GM19395 (cell line): ENCODE data around the gene PFDN1.
"Not testable (repeated sequence)": the region's sequence is repeated elsewhere in the genome, so short reads cannot be mapped to it uniquely, and the experiment has no call there.

Experiments
- ATAC-seq: cut with Tn5 transposase; IDR thresholded peaks from one replicate; pipeline ENCODE4 v1.9.1; 2021; ENCODE audit warnings: mild to moderate bottlenecking, moderate library complexity; ENCODE audit not compliant: unreplicated experiment

PFDN1 gene, protein sequence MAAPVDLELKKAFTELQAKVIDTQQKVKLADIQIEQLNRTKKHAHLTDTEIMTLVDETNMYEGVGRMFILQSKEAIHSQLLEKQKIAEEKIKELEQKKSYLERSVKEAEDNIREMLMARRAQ

DNA sequence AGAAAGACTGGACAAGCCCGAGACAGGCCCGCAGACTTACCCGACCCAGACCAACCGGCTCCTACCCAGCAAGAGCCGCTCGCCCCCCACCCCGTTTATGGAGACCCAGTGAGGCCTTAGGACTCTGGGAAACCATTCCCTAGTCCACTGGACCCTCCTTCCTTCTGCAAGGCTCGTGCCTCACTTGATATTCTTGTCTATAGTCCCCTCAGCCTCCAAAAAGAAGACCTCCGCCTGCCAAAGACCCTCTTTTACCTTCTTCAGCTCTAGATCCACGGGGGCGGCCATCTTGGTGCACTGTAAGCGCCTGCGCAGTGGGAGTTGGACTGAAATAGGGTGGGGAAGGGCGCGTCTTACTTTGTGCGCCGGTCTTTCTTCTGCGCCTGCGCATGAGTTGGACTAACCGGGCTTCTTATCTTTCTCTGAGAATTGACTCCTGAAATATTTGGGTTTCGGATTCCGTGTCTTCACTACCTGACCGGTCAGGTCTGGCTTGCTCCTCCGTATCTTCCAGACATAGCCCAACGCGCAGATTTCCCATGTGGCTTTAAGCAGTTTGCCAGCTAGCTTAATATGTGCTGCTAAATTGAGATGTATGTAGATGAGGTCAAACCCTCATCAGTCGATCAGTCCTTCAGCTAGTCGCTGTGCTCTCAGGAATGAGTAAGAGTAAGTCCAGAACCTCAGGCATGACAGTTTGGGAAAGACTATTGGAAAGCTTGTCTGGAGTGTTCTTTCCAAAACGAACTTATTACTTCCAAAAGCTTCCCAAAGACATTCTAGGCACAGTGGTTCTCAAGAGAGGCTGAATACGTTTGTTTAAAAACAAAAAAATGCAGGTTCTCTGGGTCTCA is at the start of gene PFDN1:
Gene PFDN1 (minus strand): TSS at position 316 of the 854 bp plus-strand sequence. CDS start 28 bp downstream, at position 288.
- ATAC-seq, result peak; percentile 96

GRCh38 chr5:140351609-140352334 is 48.9 kb upstream of the PFDN1 start:
- peak; percentile 76 for ATAC-seq

- no peak for ATAC-seq
These were observed 46.3 kb upstream of the PFDN1 start for GRCh38 chr5:140349244-140349643.

DNA sequence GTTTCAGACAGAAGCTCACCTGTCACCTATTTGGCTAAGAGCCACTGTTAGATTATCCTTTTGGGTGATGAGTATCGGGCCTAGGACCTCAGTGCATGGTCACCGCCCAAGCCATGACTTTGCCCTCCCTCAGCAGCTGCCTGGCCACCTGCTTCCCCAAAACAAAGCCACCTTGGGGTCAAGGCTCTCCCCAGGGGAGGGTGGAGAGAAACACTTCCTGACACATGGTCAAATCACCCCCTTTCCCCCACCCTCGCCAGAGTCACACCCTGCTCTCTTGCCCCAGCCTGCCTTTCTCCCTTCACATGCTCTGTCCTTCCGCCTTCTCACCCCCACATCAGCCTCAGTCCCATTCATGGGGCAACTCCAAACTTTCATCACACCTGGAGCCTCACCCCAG is 45.2 kb upstream of the PFDN1 start:
- ATAC-seq, result no peak

GRCh38 chr5:140347360-140347759 is 44.5 kb upstream of the PFDN1 start:
- ATAC-seq, result no peak

DNA sequence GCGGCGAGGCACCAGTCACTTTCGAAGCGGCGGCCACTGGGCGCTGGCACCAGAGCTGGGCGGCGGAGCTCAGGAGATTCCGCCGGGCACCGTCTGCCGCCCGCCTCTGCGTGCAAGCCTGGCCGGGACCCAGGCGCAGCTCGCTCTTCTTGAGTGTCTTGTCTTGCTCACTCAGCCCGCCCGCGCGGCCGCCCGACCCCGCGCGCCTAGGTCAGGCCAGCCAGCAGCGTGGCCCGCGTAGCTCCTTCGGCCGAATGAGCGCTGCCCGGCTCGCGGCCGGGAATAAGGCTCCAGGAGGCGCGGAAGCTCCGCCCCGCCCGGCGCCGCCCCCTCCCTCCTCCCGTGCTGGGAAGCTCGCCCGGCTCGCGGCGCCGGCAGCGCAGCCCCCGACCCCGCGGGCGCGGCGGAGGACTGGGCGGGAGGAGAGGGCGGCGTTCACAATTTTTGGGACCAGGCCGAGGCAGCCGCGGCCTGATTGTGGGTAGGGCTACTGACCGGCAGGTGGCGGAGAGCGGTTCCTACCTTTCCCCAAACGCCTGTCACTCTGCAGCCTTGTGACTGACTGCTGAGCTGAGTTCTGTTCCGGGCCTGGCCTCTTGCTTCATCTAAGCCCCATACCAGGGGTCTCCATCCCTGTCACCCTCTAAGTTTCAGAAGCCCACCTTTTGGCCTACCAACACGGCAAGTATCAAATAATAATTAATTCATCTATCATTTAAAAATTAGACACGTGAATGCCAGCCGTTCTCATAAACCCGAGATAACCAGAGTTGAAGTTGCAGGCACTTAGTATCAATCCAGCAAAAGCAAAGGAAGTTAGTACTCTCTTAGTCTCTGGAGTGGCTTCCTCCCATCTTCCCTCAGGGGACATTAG is 43.7 kb upstream of the PFDN1 start, which contains the start of gene HBEGF:
Gene HBEGF (minus strand): TSS at position 256 of the 874 bp plus-strand sequence. CDS start 275 bp downstream, outside the sequence.
- ATAC-seq, result peak; percentile 82

DNA sequence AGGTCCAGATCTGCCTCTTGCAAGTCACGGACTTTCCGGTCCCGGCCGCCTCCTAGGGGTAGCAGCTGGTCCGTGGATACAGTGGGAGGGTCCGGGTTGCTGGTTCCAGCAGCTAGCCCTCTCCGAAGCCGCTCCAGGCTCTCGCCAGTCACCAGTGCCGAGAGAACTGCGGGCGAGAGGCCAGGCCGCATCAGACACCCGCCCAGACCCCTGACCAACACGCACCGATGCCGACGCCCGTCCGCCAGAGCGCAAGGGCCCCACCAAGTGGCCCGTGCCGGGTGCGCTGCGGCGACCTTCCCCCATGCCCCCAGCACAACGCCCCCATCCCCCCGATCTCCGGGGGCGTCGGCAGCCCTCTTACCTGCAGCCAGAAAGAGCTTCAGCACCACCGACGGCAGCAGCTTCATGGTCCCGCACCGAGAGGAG is 43.0 kb upstream of the PFDN1 start:
- ATAC-seq, result peak; percentile 4

DNA sequence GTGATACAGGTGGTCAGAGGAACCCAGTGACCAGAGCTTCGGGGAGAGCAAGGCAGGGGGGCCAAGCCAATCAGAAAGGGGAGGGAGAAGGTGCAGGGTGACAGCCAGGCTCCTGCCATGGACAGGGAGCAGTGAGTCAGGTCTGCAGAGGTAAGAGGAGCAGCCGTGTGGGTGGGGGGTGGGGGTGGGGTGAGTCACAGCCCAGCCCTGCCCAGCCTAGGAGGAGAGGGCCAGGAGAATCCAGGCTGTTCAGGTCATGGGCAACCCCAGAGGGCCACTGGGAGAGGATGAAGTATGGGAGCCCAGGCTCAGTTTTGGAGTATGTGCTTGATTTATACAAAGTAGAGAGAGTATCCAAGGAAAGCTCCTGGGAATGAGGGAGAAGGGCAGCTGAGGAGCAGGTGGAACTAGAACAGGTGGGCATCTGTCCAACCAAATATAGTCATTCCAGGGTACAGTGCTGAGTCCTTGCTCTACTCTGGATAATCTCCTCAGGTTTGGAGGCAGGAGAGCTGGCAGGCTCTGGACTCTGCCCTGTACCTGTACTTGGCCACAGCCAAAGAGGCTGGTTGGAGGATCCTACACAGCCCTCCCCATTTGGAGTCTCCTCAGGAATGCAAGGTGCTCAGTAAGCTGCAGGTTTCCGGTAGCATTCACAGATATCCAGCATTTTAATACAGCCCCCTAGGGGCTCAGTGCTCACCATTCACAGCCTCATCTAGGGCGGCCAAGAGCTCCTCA is 42.0 kb upstream of the PFDN1 start:
- ATAC-seq, result no peak

GRCh38 chr5:140343849-140344248 is 40.9 kb upstream of the PFDN1 start:
- ATAC-seq, result not testable (repeated sequence)

DNA sequence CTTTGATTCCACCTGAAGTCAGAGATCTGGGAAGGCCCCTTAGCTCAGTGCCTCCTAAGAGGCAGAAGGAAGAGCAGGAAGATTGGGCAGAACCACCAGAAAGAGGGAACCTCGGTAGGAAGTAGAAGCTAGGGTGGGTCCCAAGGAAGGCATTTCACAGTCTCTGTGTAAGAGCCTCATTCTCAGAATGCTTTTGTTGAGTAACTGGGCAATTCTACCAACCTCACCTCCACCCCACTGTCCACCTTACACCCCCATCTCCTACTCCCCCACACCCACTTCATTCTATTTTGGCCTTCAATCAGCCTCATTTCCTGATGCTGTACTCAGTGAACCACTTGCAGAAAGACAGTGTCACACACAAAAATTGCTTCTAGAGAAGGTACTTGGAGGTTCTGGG is 40.0 kb upstream of the PFDN1 start:
- ATAC-seq, result no peak

GRCh38 chr5:140342287-140342686 is 39.4 kb upstream of the PFDN1 start:
- ATAC-seq, result no peak

GRCh38 chr5:140341591-140341990 is 38.7 kb upstream of the PFDN1 start:
- ATAC-seq, result no peak

DNA sequence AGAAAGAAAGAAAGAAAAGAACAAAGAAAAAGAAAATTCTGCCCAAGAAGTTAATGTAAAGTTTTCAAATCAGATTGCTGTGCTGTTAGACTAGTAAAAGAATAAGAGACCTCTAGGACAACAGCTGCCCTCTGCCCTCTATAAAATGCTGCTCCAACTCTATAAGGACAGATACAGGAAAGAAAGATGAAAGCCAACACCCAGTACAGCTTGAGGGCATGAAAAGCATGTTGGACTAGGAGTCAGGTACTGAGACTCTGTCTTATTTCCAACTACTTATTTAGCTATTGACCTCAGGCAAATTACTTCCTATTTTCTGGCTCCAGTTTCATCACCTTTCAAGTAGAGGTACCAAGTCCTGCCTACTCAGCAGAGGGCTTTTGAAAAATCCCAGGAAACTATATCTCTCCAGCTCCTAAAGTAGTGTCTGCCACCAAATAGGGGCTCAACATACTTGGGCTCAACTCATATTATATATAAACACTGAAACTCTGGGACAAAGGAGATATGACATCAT is 37.8 kb upstream of the PFDN1 start:
- ATAC-seq, result no peak

- ATAC-seq, result no peak
These were observed 36.7 kb upstream of the PFDN1 start for GRCh38 chr5:140339636-140340035.

DNA sequence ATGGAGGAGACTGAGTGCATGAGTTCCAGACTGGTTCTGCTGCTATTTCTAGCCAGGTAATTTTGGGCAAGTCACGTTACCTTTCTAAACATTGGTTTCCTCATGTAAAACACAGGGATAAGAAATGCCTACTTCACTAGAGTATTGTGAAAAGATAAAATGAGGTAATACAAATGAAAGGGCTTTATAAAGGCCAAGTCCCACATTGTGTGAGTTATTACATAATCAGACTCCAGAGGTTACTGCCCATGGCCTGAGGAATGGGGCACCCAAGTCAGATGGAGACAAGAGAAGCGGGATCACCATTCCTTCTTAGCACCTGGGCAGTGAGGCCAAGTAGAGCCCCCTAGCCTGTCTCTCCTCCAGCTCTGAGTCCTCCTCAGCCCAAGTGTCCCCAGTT is 36.0 kb upstream of the PFDN1 start:
- no peak for ATAC-seq

DNA sequence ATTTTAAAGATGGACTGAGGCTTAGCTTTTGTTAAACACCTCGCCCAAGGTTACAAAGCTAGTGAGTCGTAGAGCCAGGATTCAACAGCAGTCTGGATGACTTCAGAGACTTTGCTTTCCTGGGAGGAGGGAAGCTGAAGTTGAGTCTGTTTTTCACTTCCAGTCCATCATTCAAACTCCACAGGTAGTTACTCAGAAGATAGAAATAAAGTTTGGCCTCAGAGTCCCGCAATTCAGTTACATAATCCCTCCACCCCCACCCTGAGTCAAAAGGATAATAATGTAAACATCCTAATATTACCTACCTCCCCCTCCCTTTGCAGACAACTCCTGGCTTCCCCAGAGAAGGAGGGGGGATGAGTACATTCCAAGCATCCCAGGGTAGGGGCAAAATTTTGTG is 35.4 kb upstream of the PFDN1 start:
- ATAC-seq, result no peak

GRCh38 chr5:140337880-140338279 is 35.0 kb upstream of the PFDN1 start:
- ATAC-seq, result no peak

DNA sequence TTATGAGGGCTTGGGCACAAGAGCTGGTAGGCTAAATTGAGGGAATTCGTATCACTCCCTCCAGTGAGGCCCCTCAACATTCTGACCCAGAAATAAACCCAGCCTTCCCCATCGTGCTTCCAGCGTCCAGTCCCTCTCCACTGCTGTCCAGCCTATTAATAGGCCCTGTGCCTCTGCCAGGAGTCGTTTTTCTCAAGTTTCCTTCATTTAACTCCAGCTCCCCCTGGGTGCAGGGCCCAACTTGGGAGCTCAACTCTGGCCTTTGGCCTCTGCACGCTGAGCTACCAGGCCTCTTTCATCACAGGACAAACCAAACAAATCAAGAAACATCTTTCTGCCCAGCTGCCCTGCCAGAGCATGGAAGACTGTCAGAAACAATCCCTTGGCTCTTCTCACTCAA is 33.5 kb upstream of the PFDN1 start:
- no peak for ATAC-seq

GRCh38 chr5:140331638-140332037 is 28.7 kb upstream of the PFDN1 start:
- ATAC-seq, result no peak
